DOHH2 (cell line): Measurements from ENCODE around the gene MYO10.

Source experiments
- EZH2phosphoT487 ChIP-seq: fragments of 200-600 bp; sonication (generic); IDR thresholded peaks from 2 replicates; pipeline ENCODE4 v1.6.1; 2017; ENCODE audit warnings: borderline replicate concordance, mild to moderate bottlenecking, antibody characterized with exemption, low read length, moderate library complexity, mixed read lengths
- TF ChIP-seq, protein P1 (sequence below): fragments of 200-600 bp; sonication (generic); IDR thresholded peaks from one replicate; pipeline ENCODE4 v1.5.1; 2014; ENCODE audit warnings: antibody characterized with exemption, mild to moderate bottlenecking, low read depth, low read length; ENCODE audit not compliant: poor library complexity, severe bottlenecking

DNA sequence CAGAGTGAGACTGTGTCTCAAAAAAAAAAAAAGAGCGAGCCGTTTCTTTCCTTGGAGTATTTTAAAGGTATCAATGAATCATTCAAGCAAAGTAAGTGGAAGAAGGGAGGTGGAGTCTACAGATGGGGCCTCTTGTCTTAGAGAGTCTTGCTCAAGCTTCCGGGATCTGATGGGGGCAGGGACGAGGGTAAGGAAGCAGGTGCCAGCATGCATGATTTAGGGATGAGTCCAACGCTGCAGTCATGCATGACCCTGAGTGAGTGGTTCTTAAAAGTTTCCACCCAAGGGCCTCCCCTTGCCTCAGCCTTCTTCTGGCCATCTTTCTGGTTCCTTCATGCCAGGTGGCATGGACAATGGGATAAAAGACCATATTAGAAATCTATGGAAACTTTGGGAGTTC is 79.6 kb downstream of the MYO10 start:
- TF ChIP-seq, protein P1, sequence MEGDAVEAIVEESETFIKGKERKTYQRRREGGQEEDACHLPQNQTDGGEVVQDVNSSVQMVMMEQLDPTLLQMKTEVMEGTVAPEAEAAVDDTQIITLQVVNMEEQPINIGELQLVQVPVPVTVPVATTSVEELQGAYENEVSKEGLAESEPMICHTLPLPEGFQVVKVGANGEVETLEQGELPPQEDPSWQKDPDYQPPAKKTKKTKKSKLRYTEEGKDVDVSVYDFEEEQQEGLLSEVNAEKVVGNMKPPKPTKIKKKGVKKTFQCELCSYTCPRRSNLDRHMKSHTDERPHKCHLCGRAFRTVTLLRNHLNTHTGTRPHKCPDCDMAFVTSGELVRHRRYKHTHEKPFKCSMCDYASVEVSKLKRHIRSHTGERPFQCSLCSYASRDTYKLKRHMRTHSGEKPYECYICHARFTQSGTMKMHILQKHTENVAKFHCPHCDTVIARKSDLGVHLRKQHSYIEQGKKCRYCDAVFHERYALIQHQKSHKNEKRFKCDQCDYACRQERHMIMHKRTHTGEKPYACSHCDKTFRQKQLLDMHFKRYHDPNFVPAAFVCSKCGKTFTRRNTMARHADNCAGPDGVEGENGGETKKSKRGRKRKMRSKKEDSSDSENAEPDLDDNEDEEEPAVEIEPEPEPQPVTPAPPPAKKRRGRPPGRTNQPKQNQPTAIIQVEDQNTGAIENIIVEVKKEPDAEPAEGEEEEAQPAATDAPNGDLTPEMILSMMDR = no peak
- no peak for TF ChIP-seq EZH2phosphoT487
